Measurements from ENCODE around the gene G6PC1.

Gene G6PC1

DNA sequence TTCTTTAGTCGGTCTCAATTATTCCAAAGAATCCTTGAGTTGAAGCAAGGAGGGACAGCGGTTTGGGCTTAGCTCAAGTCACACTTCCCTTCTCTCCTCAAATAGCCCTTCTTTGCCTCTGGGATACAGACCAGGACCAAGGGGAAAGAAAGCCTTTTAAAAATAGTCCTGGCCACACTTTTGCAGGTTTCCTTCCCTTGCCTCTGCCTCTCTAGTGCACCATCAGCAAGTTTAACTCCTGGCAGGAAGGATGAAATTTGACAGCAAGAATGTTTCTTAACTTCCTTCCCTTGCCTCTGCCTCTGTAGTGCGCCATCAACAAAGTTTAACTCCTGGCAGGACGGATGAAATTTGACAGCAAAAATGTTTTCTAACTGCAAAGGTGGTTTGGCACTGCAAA is 7.2 kb upstream of the G6PC1 start:
- H3K4me3 ChIP-seq (ENCODE audit: low read length in 2 of 2): no peak overlapping the region
- H3K9ac ChIP-seq (ENCODE audit: low read depth, low read length, poor library complexity): no peak overlapping the region
- no peak for DNase-seq (ENCODE audit: low spot score)
- no peaks in the 10 kb centered on the region for H3K36me3 ChIP-seq (replicated peaks in 1 of 2; ENCODE audit: control insufficient read depth in 2 of 2, insufficient read depth in 2 of 2, low read length in 2 of 2)
- peaks cover 0 to 47% (median 0%) of the 10 kb centered on the region in 3 experiments for H3K27me3 ChIP-seq (ENCODE audit: control insufficient read depth in 3 of 3, insufficient read depth in 3 of 3, low read depth in 1 of 3, low read length in 3 of 3)
- H2BK5ac ChIP-seq (ENCODE audit: low read length): no peak overlapping the region
- peaks cover 0 to 4% of the 10 kb centered on the region in 2 donors for H3K9me3 ChIP-seq (replicated peaks in 1 of 2; ENCODE audit: control insufficient read depth in 2 of 2, insufficient read depth in 1 of 2, low read depth in 1 of 2, low read length in 2 of 2)
- no CpG with 5 or more reads among the region's 4 CpGs for WGBS, 2 donors (ENCODE audit: extremely low coverage in 2 of 2, insufficient read length in 2 of 2, insufficient replicate concordance in 1 of 2)
- H3K18ac ChIP-seq (ENCODE audit: low read length): no peak overlapping the region
- no peak overlapping the region for H3K4ac ChIP-seq (ENCODE audit: low read length)
- no peak overlapping the region for H2BK12ac ChIP-seq (ENCODE audit: low read length)
- no peaks in the 10 kb centered on the region for H3K79me1 ChIP-seq (ENCODE audit: low read depth, low read length)
- no peak overlapping the region for H2BK15ac ChIP-seq (ENCODE audit: low read length)
- peaks cover 0 to 4% of the 10 kb centered on the region in 2 donors for H3K4me1 ChIP-seq (ENCODE audit: control insufficient read depth in 2 of 2, insufficient read depth in 1 of 2, low read depth in 1 of 2, low read length in 2 of 2)
- no peak overlapping the region for H3K23ac ChIP-seq (ENCODE audit: low read depth, low read length, poor library complexity)
- H3K4me2 ChIP-seq (ENCODE audit: insufficient read depth, low read length, poor library complexity, severe bottlenecking): no peak overlapping the region
- no peak overlapping the region for H2AK5ac ChIP-seq (ENCODE audit: low read depth, low read length)
- H2BK120ac ChIP-seq (ENCODE audit: low read depth, low read length): no peak overlapping the region
- H4K8ac ChIP-seq (ENCODE audit: low read depth, low read length): no peak overlapping the region
- no peak overlapping the region for H4K91ac ChIP-seq (ENCODE audit: low read depth, low read length, poor library complexity)
- no peak overlapping the region for H3K27ac ChIP-seq (replicated peaks; ENCODE audit: low read length)
- H2AFZ ChIP-seq (ENCODE audit: low read length): no peak overlapping the region
- H3K14ac ChIP-seq (ENCODE audit: low read length): no peak overlapping the region

- Histone ChIP-seq H3K27me3 (ENCODE audit: control insufficient read depth in 3 of 3, insufficient read depth in 3 of 3, low read depth in 1 of 3, low read length in 3 of 3) (peaks cover 0 to 40% (median 0%) of the 10 kb centered on the region in 3 experiments), H3K4me1 (ENCODE audit: control insufficient read depth in 2 of 2, insufficient read depth in 1 of 2, low read depth in 1 of 2, low read length in 2 of 2) (peaks cover 0 to 4% of the 10 kb centered on the region in 2 donors), H3K9ac (ENCODE audit: low read depth, low read length, poor library complexity) (no peak overlapping the region), H3K4me2 (ENCODE audit: insufficient read depth, low read length, poor library complexity, severe bottlenecking) (no peak overlapping the region), H4K8ac (ENCODE audit: low read depth, low read length) (no peak overlapping the region), H4K91ac (ENCODE audit: low read depth, low read length, poor library complexity) (no peak overlapping the region), H2BK120ac (ENCODE audit: low read depth, low read length) (no peak overlapping the region), H3K36me3 (replicated peaks in 1 of 2; ENCODE audit: control insufficient read depth in 2 of 2, insufficient read depth in 2 of 2, low read length in 2 of 2) (no peaks in the 10 kb centered on the region), H3K14ac (ENCODE audit: low read length) (no peak overlapping the region), H2AK5ac (ENCODE audit: low read depth, low read length) (no peak overlapping the region), H3K18ac (ENCODE audit: low read length) (no peak overlapping the region), H3K27ac (replicated peaks; ENCODE audit: low read length) (no peak overlapping the region), H3K79me1 (ENCODE audit: low read depth, low read length) (no peaks in the 10 kb centered on the region), H2AFZ (ENCODE audit: low read length) (no peak overlapping the region), H3K23ac (ENCODE audit: low read depth, low read length, poor library complexity) (no peak overlapping the region), H2BK12ac (ENCODE audit: low read length) (no peak overlapping the region), H3K9me3 (replicated peaks in 1 of 2; ENCODE audit: control insufficient read depth in 2 of 2, insufficient read depth in 1 of 2, low read depth in 1 of 2, low read length in 2 of 2) (no peaks in the 10 kb centered on the region), H3K4me3 (ENCODE audit: low read length in 2 of 2) (no peak overlapping the region), H3K4ac (ENCODE audit: low read length) (no peak overlapping the region), H2BK15ac (ENCODE audit: low read length) (no peak overlapping the region), H2BK5ac (ENCODE audit: low read length) (no peak overlapping the region)
- no CpG with 5 or more reads among the region's 12 CpGs for WGBS, 2 donors (ENCODE audit: extremely low coverage in 2 of 2, insufficient read length in 2 of 2, insufficient replicate concordance in 1 of 2)
- no peak for DNase-seq (ENCODE audit: low spot score)
Measured at GRCh38 chr17:42894283-42895184, 6.1 kb upstream of the G6PC1 start.

GRCh38 chr17:42895185-42895555 is 5.4 kb upstream of the G6PC1 start:
- Histone ChIP-seq H3K4me3 (ENCODE audit: low read length in 2 of 2) (no peak overlapping the region), H3K9me3 (replicated peaks in 1 of 2; ENCODE audit: control insufficient read depth in 2 of 2, insufficient read depth in 1 of 2, low read depth in 1 of 2, low read length in 2 of 2) (no peaks in the 10 kb centered on the region), H2BK15ac (ENCODE audit: low read length) (no peak overlapping the region), H3K4ac (ENCODE audit: low read length) (no peak overlapping the region), H3K4me2 (ENCODE audit: insufficient read depth, low read length, poor library complexity, severe bottlenecking) (no peak overlapping the region), H3K4me1 (ENCODE audit: control insufficient read depth in 2 of 2, insufficient read depth in 1 of 2, low read depth in 1 of 2, low read length in 2 of 2) (peaks cover 0 to 4% of the 10 kb centered on the region in 2 donors), H3K9ac (ENCODE audit: low read depth, low read length, poor library complexity) (no peak overlapping the region), H2BK120ac (ENCODE audit: low read depth, low read length) (no peak overlapping the region), H3K27me3 (ENCODE audit: control insufficient read depth in 3 of 3, insufficient read depth in 3 of 3, low read depth in 1 of 3, low read length in 3 of 3) (peaks cover 0 to 39% (median 0%) of the 10 kb centered on the region in 3 experiments), H2AFZ (ENCODE audit: low read length) (no peak overlapping the region), H2BK12ac (ENCODE audit: low read length) (no peak overlapping the region), H3K27ac (replicated peaks; ENCODE audit: low read length) (no peak overlapping the region), H4K91ac (ENCODE audit: low read depth, low read length, poor library complexity) (no peak overlapping the region), H3K23ac (ENCODE audit: low read depth, low read length, poor library complexity) (no peak overlapping the region), H2BK5ac (ENCODE audit: low read length) (no peak overlapping the region), H3K79me1 (ENCODE audit: low read depth, low read length) (no peaks in the 10 kb centered on the region), H3K14ac (ENCODE audit: low read length) (no peak overlapping the region), H3K36me3 (replicated peaks in 1 of 2; ENCODE audit: control insufficient read depth in 2 of 2, insufficient read depth in 2 of 2, low read length in 2 of 2) (no peaks in the 10 kb centered on the region), H4K8ac (ENCODE audit: low read depth, low read length) (no peak overlapping the region), H3K18ac (ENCODE audit: low read length) (no peak overlapping the region), H2AK5ac (ENCODE audit: low read depth, low read length) (no peak overlapping the region)
- no peak for DNase-seq (ENCODE audit: low spot score)
- WGBS, 2 donors (ENCODE audit: extremely low coverage in 2 of 2, insufficient read length in 2 of 2, insufficient replicate concordance in 1 of 2): no CpG with 5 or more reads among the region's 2 CpGs

GRCh38 chr17:42898147-42898811 is 2.3 kb upstream of the G6PC1 start:
- no peak overlapping the region for H3K23ac ChIP-seq (ENCODE audit: low read depth, low read length, poor library complexity)
- no peak overlapping the region for H2BK120ac ChIP-seq (ENCODE audit: low read depth, low read length)
- no peak overlapping the region for H4K8ac ChIP-seq (ENCODE audit: low read depth, low read length)
- no peak overlapping the region for H3K9ac ChIP-seq (ENCODE audit: low read depth, low read length, poor library complexity)
- no peak overlapping the region for H3K18ac ChIP-seq (ENCODE audit: low read length)
- no peaks in the 10 kb centered on the region for H3K4me1 ChIP-seq (ENCODE audit: control insufficient read depth in 2 of 2, insufficient read depth in 1 of 2, low read depth in 1 of 2, low read length in 2 of 2)
- no peaks in the 10 kb centered on the region for H3K79me1 ChIP-seq (ENCODE audit: low read depth, low read length)
- no peak overlapping the region for H3K4me3 ChIP-seq (ENCODE audit: low read length in 2 of 2)
- no peak overlapping the region for H3K14ac ChIP-seq (ENCODE audit: low read length)
- no peak overlapping the region for H2BK5ac ChIP-seq (ENCODE audit: low read length)
- H4K91ac ChIP-seq (ENCODE audit: low read depth, low read length, poor library complexity): no peak overlapping the region
- H3K4ac ChIP-seq (ENCODE audit: low read length): no peak overlapping the region
- WGBS, 2 donors (ENCODE audit: extremely low coverage in 2 of 2, insufficient read length in 2 of 2, insufficient replicate concordance in 1 of 2): no CpG with 5 or more reads among the region's 7 CpGs
- no peaks in the 10 kb centered on the region for H3K36me3 ChIP-seq (replicated peaks in 1 of 2; ENCODE audit: control insufficient read depth in 2 of 2, insufficient read depth in 2 of 2, low read length in 2 of 2)
- no peak overlapping the region for H2BK15ac ChIP-seq (ENCODE audit: low read length)
- H2AK5ac ChIP-seq (ENCODE audit: low read depth, low read length): no peak overlapping the region
- peaks cover 0 to 33% (median 0%) of the 10 kb centered on the region in 3 experiments for H3K27me3 ChIP-seq (ENCODE audit: control insufficient read depth in 3 of 3, insufficient read depth in 3 of 3, low read depth in 1 of 3, low read length in 3 of 3)
- no peak overlapping the region for H2AFZ ChIP-seq (ENCODE audit: low read length)
- DNase-seq (ENCODE audit: low spot score): no peak
- H3K4me2 ChIP-seq (ENCODE audit: insufficient read depth, low read length, poor library complexity, severe bottlenecking): no peak overlapping the region
- H3K9me3 ChIP-seq (replicated peaks in 1 of 2; ENCODE audit: control insufficient read depth in 2 of 2, insufficient read depth in 1 of 2, low read depth in 1 of 2, low read length in 2 of 2): no peaks in the 10 kb centered on the region
- H3K27ac ChIP-seq (replicated peaks; ENCODE audit: low read length): no peak overlapping the region
- no peak overlapping the region for H2BK12ac ChIP-seq (ENCODE audit: low read length)
